Stimulated activated naive CD4-positive, alpha-beta T cell (primary cell): ENCODE data around the gene TOP2B.

Experiments
- DNase-seq, 6 experiments: peaks; one replicate each; lab custom pipeline; 2025; lab: John Stamatoyannopoulos, UW

The TOP2B gene

DNA sequence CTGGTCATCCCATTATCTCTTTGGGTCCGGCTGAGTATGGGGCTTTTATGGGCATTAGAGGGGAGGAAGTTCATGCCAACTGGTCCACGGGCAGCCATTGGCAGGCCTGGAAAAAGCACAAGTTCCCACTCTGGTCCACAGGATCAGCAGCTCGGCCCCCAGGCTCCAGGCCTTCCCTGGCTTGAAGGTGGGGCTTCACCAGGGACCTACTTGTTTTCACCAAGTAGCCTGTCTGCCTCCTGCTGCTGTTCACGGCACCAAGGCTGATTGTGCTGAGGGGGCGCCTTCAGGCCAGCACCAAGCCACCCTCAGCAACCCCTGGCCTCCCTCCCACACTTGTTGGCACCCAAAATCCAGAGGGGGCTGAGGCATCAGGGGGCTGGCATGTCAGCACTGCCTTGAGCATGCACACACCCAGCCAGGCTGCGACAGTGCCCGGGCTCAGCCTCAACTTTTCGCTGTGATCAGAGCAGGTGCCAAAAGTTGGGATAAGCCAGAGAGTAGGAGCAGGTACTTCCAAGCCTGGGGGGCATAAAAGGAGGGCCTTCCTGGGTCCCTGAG, 9.1 kb upstream of the TOP2B start:
- DNase-seq, result no peak

DNA sequence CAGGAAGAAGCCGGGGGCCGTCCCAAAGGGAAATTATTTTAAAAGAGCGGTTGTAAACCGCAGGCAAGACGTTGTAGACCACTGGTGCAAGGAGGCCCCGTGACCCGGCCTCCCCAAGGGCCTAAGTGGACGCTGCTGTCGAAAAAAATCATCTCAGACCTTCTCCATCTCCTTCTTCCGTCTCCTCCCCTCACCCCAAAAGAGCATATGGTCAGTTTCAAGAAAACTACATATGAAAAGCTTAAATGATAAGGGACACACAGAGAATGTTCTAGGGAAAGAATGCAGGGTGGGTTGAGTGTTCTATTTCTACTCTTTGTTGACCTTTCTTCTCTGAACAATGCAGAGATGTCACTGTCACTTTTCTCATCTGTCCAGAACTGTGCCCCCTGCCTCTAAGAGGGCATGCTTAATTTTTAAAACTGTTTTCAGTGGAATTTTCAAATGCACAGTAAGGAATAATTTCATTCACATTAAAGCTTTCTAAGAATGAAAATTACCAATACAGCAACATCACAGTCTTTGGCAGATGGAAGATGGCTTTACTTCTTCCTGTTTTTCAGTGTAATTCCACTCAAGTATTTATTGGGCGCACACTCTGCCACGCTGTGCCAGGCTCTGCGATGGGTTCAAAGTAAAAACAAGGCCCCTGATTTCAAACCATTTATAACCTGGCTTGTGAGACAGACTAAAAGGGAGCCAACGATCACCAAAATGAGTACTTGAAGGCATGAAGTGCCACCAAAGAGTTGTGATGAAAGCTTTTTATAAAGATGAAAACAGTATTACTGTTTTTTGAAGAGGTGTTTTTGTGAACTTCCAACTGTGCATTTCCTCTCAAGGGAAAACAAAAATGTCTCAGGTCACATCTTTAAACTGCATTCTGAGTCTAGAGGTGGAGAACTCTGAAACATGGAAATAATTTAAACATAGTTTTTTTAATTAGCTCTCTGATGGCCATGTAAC, 891 bp upstream of the TOP2B start:
- DNase-seq, result peak in 2 of 6 experiments; percentile 39 to 68

DNA sequence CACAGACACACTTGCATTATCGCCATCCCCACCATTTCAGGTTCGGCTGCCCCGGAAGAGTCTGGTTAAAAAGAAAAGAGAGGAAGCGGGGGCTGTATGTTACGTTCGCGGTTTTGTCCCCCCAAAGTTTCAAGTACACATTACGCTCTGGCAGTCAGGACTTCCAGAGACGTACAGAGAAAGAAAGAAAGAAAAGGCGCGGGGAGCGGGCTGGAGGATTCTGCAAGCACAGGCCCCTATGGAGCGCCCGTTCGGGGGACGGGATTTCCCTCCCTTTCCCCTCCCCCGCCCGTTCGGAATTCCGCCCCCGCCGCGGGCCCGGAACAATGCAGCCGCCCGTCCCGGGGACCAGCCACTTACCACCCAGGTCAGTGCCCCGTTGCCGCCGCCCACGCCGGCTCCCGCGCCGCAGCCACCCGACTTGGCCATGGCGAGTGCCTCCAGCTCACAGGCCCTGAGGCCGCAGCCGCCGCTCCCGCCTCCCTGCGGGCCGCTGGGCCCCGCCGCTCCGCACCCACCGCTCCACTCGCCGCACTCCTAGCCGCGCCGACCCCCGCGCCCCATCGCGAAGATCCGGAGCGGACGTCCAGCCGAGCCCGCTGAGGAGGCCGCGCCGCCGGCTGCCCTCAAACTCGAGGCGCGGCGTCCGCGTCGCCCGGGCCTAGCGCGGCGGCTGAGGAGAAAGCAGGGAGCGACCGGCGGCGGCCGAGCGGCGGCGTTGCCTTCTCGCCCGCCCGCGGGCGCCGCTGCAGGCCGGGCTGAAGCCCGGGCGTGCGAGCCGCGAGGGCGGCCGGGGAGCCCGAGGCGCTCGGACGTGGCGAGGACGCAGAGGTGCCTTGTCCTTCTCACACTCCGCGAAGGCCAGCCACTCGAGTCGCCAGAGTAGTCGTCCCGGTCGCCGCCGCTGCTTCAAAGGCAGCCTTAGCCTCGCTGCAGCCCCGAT, 567 bp downstream of the TOP2B start:
- DNase-seq, result peak; percentile 57 to 83 (median 68)

DNA sequence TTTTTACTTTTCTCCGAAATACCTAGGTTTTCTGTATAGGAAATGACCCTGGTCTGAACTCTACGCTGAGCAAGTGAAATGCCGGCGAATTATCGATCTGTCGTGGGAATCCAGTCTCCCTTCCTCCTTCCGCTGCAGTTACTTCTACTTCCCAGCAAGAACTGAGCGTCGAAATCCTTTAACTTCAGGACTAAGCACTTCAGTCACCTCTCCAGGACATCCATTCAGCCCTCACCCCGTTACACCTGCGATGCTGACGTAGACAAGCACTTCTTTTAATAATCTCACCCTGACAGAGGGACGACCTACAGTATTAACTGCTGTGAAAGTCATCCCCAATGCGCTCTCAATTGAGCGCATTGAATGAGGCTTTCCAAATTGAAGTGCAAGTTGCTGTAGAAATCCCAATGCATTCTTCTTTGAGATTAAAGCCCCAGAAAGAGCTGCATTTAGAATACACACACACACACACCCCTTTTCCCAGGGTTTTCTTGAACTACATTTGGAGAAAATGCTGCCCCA, 1.3 kb downstream of the TOP2B start:
- peak in 4 of 6 experiments; percentile 6 to 59 (median 30) for DNase-seq

DNA sequence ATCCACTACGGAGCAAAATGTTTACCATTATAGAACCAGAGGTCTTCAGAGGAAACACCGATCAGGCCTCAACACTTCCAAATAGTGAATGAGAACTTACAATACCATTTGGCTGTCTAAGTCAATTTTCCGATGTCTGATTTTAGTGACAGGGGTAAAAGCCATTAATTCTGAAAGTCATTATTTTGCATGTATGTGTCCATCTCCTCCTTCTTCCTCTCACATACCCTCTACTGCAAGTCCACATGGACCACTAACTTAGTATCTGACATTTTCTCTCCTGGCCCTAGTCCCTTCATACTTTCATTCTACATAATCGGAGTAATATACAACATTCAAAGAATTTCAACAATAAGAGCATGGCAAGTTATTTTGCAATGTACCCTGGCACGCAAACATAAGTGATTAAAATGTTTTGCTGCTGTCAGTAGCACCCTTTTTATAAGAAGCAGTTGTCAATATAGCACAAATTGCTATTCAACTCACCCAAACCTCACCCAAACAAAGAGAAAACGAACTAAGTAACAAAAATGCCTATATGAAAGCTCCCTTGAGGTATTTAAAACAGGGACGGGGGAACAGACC, 1.9 kb downstream of the TOP2B start:
- peak in 1 of 6 experiments; percentile 39 for DNase-seq

DNA sequence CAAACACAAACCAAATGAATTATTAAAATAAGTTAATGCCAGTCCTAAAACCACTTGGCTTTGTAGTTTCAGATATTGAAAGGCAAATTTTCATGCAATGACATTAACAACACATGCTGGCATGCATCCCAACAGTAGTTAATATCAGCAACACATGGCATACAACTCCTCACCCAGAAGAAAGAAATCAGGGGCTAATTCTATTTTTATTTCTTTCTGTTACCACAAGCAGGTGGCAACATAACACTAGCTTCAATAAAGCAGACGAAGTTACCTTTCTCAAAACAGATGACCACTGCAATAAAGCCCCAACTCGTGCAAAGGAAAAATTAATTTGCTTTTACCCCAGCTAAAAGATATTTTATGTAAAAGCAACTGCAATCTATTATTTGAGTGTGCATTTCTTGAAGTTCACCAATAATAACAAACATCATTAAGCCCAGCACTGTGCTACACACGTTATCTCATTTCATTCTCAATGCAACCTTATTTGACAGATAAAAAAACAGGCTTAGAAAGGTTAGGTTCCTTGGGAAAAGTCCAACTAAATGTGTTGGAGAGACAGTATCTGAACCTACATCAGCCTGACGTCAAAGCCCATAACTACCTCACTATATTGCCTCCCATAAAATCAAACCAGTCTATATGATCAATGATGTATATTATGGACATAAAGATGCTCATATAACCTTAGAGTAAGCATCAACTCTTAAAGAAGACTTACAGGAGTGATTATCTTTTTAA, 2.8 kb downstream of the TOP2B start:
- no peak for DNase-seq

DNA sequence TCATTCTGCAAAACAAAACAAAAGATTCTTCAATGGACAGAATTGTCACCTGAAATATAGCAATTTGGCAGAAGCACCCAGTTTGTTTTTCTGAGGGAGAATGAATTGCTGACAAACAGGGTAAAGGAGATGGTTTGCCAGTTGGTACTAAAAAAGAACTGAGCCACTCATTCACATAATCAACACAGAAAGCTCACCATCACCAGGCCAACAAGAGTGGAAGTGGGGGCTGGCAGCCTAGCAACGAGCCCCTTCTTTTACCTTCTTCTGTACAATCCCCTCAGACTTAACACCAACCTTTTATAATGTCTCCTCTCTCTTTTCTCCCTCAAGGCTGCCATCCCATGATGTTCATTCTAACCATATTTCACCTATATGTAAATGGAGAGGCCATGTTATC, 5.9 kb downstream of the TOP2B start:
- DNase-seq, result no peak

DNA sequence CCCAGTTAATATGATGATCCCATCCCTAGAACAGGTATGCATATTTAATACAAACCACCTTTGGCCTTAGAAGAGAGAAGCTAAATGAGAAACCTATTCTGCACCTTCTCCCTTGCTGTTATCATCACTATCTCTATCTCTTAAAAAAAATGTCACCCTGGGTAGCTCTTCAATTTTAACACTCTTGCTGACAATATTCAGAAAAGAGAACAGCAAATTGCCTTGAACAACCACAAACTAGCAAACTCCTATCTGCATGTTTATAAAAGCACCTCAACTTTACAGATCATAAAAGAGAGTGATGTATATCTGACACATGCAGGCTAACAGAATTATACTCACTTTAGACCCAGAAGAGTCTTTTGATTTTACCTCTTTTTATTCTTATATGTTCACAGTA, 7.4 kb downstream of the TOP2B start:
- no peak for DNase-seq

DNA sequence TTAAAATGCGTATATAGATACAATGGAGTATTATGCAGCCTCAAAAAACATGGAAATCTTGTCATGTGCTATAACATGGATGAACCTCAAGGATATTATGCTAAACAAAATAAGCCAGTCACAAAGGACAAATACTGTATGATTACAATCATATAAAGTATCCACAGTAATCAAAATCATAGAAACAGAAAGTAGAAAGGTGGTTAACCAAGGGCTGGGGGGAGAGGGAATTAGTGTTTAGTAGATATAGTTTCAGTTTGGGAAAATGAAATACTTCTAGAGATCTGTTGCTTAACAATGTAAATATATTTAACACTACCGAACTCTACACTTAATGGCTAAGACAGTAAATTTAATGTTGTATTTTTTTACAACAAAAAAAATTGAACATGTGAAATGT, 9.0 kb downstream of the TOP2B start:
- no peak for DNase-seq

DNA sequence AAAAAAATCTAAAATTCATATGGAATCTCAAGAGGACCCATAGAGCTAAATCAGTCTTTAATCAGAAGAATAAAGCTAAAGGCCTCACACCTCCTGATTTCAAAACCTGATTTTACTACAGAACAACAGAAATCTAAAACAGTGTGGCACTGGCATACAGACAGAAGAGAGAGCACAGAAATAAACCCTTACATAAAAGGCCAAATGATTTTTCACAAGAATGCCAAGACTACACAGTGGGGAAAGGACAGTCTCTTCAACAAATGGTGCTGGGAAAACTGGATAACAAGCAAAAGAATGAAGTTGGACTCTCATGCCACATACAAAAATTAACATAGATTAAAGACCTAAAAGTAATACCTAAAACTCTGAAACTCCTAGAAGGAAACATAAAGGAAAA, 10.1 kb downstream of the TOP2B start:
- DNase-seq, result no peak

DNA sequence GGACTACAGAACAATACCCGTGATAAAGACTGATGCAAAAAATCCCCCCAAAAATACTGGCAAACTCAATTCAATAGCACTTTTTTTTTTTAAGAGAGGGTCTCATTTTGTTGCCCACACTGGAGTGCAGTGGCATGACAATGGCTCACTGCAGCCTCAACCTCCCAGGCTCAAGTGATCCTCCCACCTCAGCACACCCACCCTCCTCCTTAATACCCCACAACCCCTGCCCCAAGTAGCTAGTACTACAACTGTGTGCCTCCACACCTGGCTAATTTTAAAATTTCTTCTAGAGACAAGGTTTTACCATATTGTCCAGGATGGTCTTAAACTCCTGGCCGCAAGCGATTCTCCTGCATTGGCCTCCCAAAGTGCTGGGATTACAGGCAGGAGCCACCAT, 11.4 kb downstream of the TOP2B start:
- no peak for DNase-seq

DNA sequence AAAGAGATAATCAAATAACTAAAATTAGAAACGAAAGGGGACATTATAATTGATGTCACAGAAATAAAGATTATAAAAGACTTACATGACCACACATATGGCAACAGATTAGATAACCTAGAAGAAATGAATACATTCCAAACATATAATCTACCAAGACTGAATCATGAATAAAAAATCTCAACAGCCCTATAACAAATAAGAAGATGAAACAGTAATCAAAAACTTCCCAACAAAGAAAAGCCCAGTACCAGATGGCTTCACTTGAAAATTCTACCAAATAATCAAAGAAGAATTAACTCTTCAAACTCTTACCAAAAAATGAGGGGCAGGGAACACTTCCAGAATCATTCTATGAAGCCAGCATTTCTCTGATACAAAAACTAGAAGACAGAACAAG, 11.8 kb downstream of the TOP2B start:
- no peak for DNase-seq

DNA sequence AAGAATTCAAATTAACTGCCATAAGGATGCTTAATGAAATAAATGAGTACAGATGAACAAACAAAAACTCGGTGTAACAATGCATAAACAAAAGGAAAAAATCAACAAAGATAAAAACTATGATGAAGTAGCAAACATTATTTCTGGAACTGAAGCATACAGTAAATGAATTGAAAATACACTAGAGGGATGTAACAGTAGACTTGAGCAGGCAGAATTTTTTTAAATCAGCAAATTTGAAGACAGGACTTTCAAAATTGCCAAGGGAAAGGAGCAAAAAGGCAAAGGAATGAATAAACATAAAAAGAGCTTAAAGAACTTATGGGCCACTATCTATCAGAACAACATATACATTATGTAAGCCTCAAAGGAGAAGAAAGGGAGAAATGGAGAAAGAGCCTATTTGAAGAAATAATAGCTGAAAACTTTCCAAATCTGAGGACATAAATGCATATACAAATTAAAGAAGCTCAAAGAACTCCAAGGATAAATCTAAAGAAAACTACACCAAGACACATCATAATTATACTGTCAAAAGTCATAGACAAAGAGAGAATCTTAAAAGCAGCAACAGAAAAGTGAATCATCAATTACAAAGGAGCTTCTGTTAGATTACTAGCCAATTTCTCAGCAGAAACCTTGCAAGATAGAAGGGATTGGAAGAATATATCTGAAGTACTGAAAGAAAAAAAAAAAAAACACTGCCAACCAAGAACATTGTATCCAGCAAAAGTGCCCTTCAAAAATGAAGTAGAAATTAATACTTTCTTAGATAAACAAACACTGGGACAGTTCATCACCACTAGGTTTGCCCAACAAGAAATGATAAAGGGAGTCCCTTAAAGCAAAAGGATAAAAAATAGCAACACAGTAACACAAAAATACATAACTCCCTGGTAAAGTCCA, 15.5 kb downstream of the TOP2B start:
- DNase-seq, result no peak

DNA sequence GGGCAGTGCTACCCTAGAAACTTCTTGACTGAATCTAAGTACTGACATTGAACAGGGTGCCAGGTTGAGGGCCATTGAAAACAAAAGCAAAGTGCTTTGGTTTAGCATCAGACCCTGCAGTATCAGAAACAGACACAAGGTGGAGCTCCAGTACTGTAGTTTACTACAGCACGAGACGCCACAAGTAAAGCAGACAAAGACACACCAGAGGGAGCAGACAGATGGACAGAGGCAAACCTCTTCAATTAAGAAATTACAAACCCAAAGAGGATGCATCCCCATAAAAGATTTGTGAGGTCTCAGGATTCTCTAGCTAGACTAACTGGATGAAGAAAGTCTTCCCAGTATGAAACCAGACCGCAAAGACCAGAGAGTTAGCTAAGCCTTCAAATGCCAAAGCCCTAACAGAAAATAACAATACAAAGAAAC, 16.6 kb downstream of the TOP2B start:
- peak; percentile 39 to 85 (median 67) for DNase-seq

DNA sequence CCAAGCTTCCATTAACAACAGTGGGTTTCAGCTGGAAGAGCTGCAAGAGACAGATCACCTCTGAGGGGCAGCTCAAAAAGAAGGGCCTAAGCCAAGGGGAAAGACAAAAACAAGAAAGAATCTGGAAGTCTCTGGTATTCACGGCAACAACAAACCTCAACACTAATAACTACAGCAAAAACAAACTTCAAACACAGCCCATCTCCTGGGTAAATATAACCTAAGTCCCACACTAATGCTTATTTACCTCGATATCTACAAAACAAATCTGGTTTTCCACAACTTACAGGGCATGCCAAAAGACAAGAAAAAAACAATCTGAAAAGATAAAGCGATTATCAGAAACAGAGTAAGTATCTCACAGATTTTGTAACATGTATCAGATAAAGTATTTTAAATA, 29.7 kb downstream of the TOP2B start:
- no peak for DNase-seq

DNA sequence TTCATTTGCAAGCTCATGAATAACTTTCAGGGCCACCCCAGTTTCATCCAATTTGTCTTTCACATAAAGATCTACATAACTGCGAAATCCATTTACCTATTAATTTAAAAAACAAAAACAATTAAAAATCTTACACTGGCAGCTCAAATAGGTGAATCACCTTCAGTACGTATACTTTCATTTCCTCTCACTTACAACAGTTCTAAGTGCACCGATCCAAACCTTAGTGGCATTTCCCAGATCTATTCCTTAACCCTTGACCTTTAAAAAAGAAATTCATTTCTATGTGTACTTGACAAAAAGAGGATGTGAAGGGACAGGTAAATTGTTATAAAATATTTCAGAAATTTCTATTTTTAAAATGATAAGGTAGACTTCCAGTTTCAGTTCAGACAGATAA, 30.8 kb downstream of the TOP2B start:
- no peak for DNase-seq

DNA sequence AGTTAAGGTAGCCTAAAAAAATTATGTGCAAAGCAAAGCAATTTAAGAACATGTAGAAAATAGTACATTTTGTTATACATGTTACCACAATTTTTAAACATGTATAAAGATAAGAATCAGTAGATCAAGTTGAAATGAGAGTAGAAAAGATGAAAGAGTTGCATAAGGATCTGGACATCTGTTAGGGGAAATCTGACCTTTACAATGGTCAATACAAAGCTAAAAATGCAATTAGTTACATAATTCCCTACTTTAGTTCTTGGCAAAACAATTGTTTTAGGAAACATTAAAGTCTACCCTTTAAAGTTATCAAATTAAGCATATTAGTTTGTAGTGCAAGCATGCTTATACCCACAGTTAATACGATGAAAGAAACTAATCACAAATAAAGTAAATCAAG, 32.7 kb downstream of the TOP2B start:
- DNase-seq, result no peak

DNA sequence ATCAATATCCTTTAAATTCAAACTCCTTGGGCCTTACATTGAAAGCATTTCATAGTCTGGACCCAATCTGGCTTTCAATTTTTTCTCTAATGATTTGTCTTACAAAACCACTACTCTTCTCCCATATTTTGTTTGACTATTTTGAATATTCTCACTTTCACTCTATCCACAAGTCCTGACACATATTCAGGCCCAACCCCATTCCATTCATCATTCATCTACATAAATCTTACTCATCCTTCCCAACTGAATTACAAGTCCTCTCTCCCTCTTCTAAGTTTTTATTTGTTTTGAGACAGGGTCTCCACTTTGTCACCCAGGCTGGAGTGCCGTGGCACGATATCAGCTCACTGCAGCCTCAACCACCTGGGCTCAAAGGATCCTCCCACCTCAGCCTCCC, 43.6 kb downstream of the TOP2B start:
- no peak for DNase-seq

DNA sequence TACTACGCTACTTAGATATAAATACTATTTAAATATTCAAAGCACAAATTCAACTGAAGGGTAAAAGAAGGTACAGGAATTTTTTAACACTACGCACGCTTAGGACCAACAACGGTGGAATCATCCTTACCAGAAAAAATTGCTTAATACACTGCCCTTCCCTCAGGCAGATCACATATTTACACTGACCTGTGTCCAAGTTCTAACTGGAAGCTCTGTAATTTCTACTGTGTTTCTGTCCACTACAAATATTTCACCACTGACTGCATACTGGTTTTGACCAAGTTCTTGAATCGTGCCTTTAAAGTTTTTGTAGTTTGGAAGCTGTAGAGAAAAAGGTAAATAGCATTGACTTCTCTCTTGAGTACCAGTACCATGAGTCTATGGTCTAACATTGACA, 44.2 kb downstream of the TOP2B start:
- no peak for DNase-seq

DNA sequence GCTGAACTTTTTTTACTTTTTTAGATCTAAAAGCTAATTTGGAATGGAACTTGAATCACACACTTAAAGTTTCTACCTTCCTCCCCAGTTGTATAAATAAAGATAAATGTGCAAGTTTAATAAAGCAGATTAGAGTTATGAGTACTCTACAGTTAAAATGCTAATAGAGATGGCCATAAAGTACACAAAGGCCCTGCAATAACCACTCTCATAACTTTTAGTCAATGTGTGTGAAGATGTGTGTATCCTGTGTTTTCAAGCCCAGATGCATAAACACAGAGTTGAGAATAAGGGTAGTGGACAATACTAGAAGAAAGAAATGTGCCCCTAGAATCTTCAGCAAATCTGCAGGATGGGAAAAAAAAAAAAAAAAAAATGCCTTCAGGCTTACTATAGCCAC, 45.3 kb downstream of the TOP2B start:
- DNase-seq, result no peak
